Measurements from ENCODE around the gene NLK.
"Not testable (repeated sequence)": the region's sequence is repeated elsewhere in the genome, so short reads cannot be mapped to it uniquely, and the experiment has no call there.

The NLK gene

GRCh38 chr17:28155405-28155804, 112.9 kb downstream of the NLK start:
- not testable (repeated sequence) for DNase-seq (ENCODE audit: low spot score)

GRCh38 chr17:28159004-28159403, 116.5 kb downstream of the NLK start:
- DNase-seq (ENCODE audit: low spot score): no peak

GRCh38 chr17:28159924-28160323, 117.4 kb downstream of the NLK start:
- no peak for DNase-seq (ENCODE audit: low spot score)

- no peak for DNase-seq (ENCODE audit: low spot score)
These were observed 118.1 kb downstream of the NLK start for GRCh38 chr17:28160610-28161009.

GRCh38 chr17:28161311-28161710, 118.8 kb downstream of the NLK start:
- DNase-seq (ENCODE audit: low spot score): no peak

GRCh38 chr17:28166478-28166877, 124.0 kb downstream of the NLK start:
- no peak for DNase-seq (ENCODE audit: low spot score)

GRCh38 chr17:28169621-28170349, 127.3 kb downstream of the NLK start:
- no peak for DNase-seq (ENCODE audit: low spot score)

GRCh38 chr17:28170771-28171170, 128.3 kb downstream of the NLK start:
- DNase-seq (ENCODE audit: low spot score): no peak

GRCh38 chr17:28173031-28173561, 130.6 kb downstream of the NLK start:
- DNase-seq (ENCODE audit: low spot score): no peak

GRCh38 chr17:28173801-28174200, 131.3 kb downstream of the NLK start:
- DNase-seq (ENCODE audit: low spot score): no peak

GRCh38 chr17:28174352-28175046, 132.0 kb downstream of the NLK start:
- no peak for DNase-seq (ENCODE audit: low spot score)

- no peak for DNase-seq (ENCODE audit: low spot score)
These were observed 134.9 kb downstream of the NLK start for GRCh38 chr17:28177351-28177750.

- no peak for DNase-seq (ENCODE audit: low spot score)
These were observed 136.3 kb downstream of the NLK start for GRCh38 chr17:28178800-28179199.

GRCh38 chr17:28180449-28180848, 138.0 kb downstream of the NLK start:
- DNase-seq (ENCODE audit: low spot score): no peak

- no peak for DNase-seq (ENCODE audit: low spot score)
These were observed 139.1 kb downstream of the NLK start for GRCh38 chr17:28181568-28181967.

- DNase-seq (ENCODE audit: low spot score): no peak
These were observed 140.1 kb downstream of the NLK start for GRCh38 chr17:28182559-28182958.

- no peak for DNase-seq (ENCODE audit: low spot score)
These were observed 143.2 kb downstream of the NLK start for GRCh38 chr17:28185658-28186057.

- not testable (repeated sequence) for DNase-seq (ENCODE audit: low spot score)
These were observed 144.0 kb downstream of the NLK start for GRCh38 chr17:28186472-28186871.

- no peak for DNase-seq (ENCODE audit: low spot score)
These were observed 145.5 kb downstream of the NLK start for GRCh38 chr17:28187931-28188330.

- peak; percentile 60 for DNase-seq (ENCODE audit: low spot score)
These were observed 146.4 kb downstream of the NLK start for GRCh38 chr17:28188841-28189263.

- DNase-seq (ENCODE audit: low spot score): no peak
These were observed 147.2 kb downstream of the NLK start for GRCh38 chr17:28189667-28190066.

GRCh38 chr17:28191018-28191417, 148.5 kb downstream of the NLK start:
- DNase-seq (ENCODE audit: low spot score): no peak

GRCh38 chr17:28193241-28193640, 150.8 kb downstream of the NLK start:
- no peak for DNase-seq (ENCODE audit: low spot score)
